K562 (cell line): ENCODE results near the gene CST7. TPM values are rescaled to one million over a fixed set of nuclear protein-coding genes. Genes with fewer than 3 reads are reported as not detected.
A peak's percentile ranks its signal among the peaks of the same experiment; 100 is the strongest.
"Not testable (repeated sequence)": the region's sequence is repeated elsewhere in the genome, so short reads cannot be mapped to it uniquely, and the experiment has no call there.

Experiments used
- ATAC-seq: fragments of 200-7000 bp; cut with Tn5 transposase; 3 replicates; pipeline ENCODE4 v1.9.1; 2020; ENCODE audit warnings: moderate library complexity
- BruUV-seq: library from RNA; stranded (reverse); fragments of 400-500 nt; replicated peaks from 2 replicates; lab custom pipeline; 2021; lab: Mats Ljungman, UMichigan
- CTCF ChIA-PET: fragments of 300-600 bp; formaldehyde crosslinking; extraction: SDS; loops from one replicate; lab custom pipeline; 2021; ENCODE audit warnings: low intra/inter-chr PET ratio; lab: Yijun Ruan, JAX
- POLR2A ChIA-PET: fragments of 300-600, 350-650 bp; sonication (Branson Sonifier 250); formaldehyde crosslinking; extraction: SDS; loops from one replicate; lab custom pipeline; 2021; ENCODE audit warnings: antibody characterized with exemption, inconsistent platforms; lab: Yijun Ruan, JAX
- DNase-seq, 4 experiments: peaks; one replicate each; pipeline versions ENCODE4 v3.0.0 to v3.0.0-alpha.2; 2011 to 2018; ENCODE audit warnings: low spot score in 3 of 4, mixed read lengths in 3 of 4; ENCODE audit errors: extremely low read depth in 1 of 4
- FAIRE-seq: peaks from 2 replicates; lab custom pipeline; 2011; peaks lifted over from hg19 to GRCh38; lab: Jason Lieb, UNC
- H2AFZ ChIP-seq: 2 replicates; pipeline ENCODE4 v1.6.0; 2011; ENCODE audit warnings: low read depth, low read length, control low read depth, inconsistent platforms
- H3K27ac ChIP-seq: fragments of 200-600 bp; 3 replicates; pipeline ENCODE4 v1.8.0; 2011; ENCODE audit warnings: low read depth, mild to moderate bottlenecking, control low read depth, inconsistent platforms, low read length, moderate library complexity, mixed read lengths; ENCODE audit errors: extremely low read depth
- H3K27me3 ChIP-seq, 2 experiments: fragments of 300-600 bp in 1 of 2; 2 replicates in 1 of 2; 3 replicates in 1 of 2; pipeline versions ENCODE4 v1.6.0 to v1.8.0; 2011; ENCODE audit warnings: inconsistent platforms in 2 of 2, low read length in 2 of 2, mild to moderate bottlenecking in 1 of 2, mixed read lengths in 1 of 2, moderate library complexity in 1 of 2; ENCODE audit not compliant: control insufficient read depth in 2 of 2, insufficient read depth in 2 of 2
- H3K36me3 ChIP-seq: fragments of 300-600 bp; 3 replicates; pipeline ENCODE4 v1.8.0; 2011; ENCODE audit warnings: mild to moderate bottlenecking, low read length, inconsistent platforms; ENCODE audit not compliant: control insufficient read depth, insufficient read depth
- H3K4me1 ChIP-seq, 2 experiments: fragments of 200-600 bp in 1 of 2; replicated peaks in 1 of 2; 2 replicates in 1 of 2; 3 replicates in 1 of 2; pipeline versions ENCODE4 v1.5.1 to v1.8.0; 2011; ENCODE audit warnings: inconsistent platforms in 2 of 2, low read length in 2 of 2, mild to moderate bottlenecking in 1 of 2, mixed read lengths in 1 of 2, moderate library complexity in 1 of 2; ENCODE audit not compliant: control insufficient read depth in 2 of 2, insufficient read depth in 2 of 2
- H3K4me2 ChIP-seq: 2 replicates; pipeline ENCODE4 v1.6.1; 2011; ENCODE audit warnings: low read length, control low read depth, inconsistent platforms, mixed read lengths; ENCODE audit not compliant: insufficient read depth
- H3K4me3 ChIP-seq: fragments of 200-600 bp; sonication (generic), shearing (Covaris generic); 2 replicates; pipeline ENCODE4 v1.5.1; 2016; ENCODE audit warnings: control low read depth, inconsistent platforms
- H3K79me2 ChIP-seq: fragments of 200-600 bp; 3 replicates; pipeline ENCODE4 v1.8.0; 2011; ENCODE audit warnings: low read length, inconsistent platforms; ENCODE audit not compliant: control insufficient read depth, insufficient read depth
- H3K9ac ChIP-seq, 2 experiments: 2 replicates each; pipeline versions ENCODE4 v1.6.0 to v1.6.1; 2011; ENCODE audit warnings: low read depth in 2 of 2, low read length in 2 of 2, control low read depth in 1 of 2, inconsistent platforms in 1 of 2, mild to moderate bottlenecking in 1 of 2, mixed read lengths in 1 of 2; ENCODE audit not compliant: insufficient read depth in 1 of 2
- H3K9me1 ChIP-seq: one replicate; pipeline ENCODE4 v1.6.0; 2011; ENCODE audit warnings: inconsistent platforms, mild to moderate bottlenecking, low read length, moderate library complexity; ENCODE audit not compliant: control insufficient read depth, insufficient read depth
- H3K9me3 ChIP-seq: replicated peaks from 2 replicates; pipeline ENCODE4 v1.5.1; 2011; ENCODE audit warnings: low read depth, low read length, inconsistent platforms; ENCODE audit not compliant: control insufficient read depth, insufficient read depth
- H4K20me1 ChIP-seq: replicated peaks from 2 replicates; pipeline ENCODE4 v1.6.1; 2011; ENCODE audit warnings: low read length, inconsistent platforms, mixed read lengths; ENCODE audit not compliant: control insufficient read depth, insufficient read depth
- CBX2 ChIP-seq: fragments of 200-600 bp; sonication (generic); IDR thresholded peaks from one replicate; pipeline ENCODE4 v1.6.1; 2012; ENCODE audit warnings: mild to moderate bottlenecking, low read length, inconsistent platforms; ENCODE audit not compliant: insufficient read depth, poor library complexity, severe bottlenecking
- GMEB1 ChIP-seq: fragments of 250-450 bp; sonication (Bioruptor Pico); IDR thresholded peaks from 2 replicates; pipeline ENCODE4 v1.4.0; 2020; ENCODE audit warnings: mild to moderate bottlenecking
- IRF9 ChIP-seq: fragments of 450-650 bp; IDR thresholded peaks from 2 replicates; pipeline ENCODE4 v1.6.1; 2016; ENCODE audit warnings: missing biosample characterization, missing genetic modification characterization
- KAT7 ChIP-seq: sonication (generic); formaldehyde crosslinking; IDR thresholded peaks from 2 replicates; pipeline ENCODE4 v1.8.0; 2022; ENCODE audit warnings: missing genetic modification reagents, mild to moderate bottlenecking, borderline replicate concordance
- MAFK ChIP-seq: IDR thresholded peaks from 2 replicates; pipeline ENCODE4 v1.6.1; 2011; ENCODE audit warnings: low read length, improper control_type of control experiment
- ZNF324 ChIP-seq: fragments of 250-450 bp; sonication (Bioruptor Pico); IDR thresholded peaks from 2 replicates; pipeline ENCODE4 v1.4.0; 2020; ENCODE audit warnings: mild to moderate bottlenecking
- ZNF431 ChIP-seq: sonication (generic); formaldehyde crosslinking; IDR thresholded peaks from 2 replicates; pipeline ENCODE4 v1.8.0; 2022; ENCODE audit warnings: mild to moderate bottlenecking, missing genetic modification reagents
- WGBS: fragments of 100-300 bp; shearing (Covaris generic); methylation state at CpG from one replicate; pipeline ENCODE4 v1.1.6; 2016; ENCODE audit warnings: low coverage, mixed read lengths; ENCODE audit not compliant: insufficient coverage; ENCODE audit errors: missing lambda C conversion rate; 5-methylcytosine and 5-hydroxymethylcytosine counted together
- in situ Hi-C: fragments of 300-500 bp; cut with MboI; formaldehyde crosslinking; loops from 4 replicates; pipeline ENCODE4 v1.15.0; 2018; ENCODE audit warnings: inconsistent platforms, mixed read lengths
- intact Hi-C: fragments of 100-400 bp; cut with micrococcal nuclease; formaldehyde crosslinking; loops from 2 replicates; pipeline ENCODE4 v1.14.2; 2022
- polyA plus RNA-seq, 8 experiments: library from polyadenylated mRNA; depleted of rRNA in 4 of 8; stranded (reverse) in 5 of 8; unstranded in 3 of 8; fragments of >200 nt; fragmentation: Nextera tagmentation in 2 of 8; fragmentation: Illumina TruSeq in 1 of 8; extraction: Ambion mirVana in 2 of 8; extraction: Trizol in 1 of 8; gene quantifications; 2 replicates each; pipeline versions ENCODE4 v1.2.1 to v1.2.3, GENCODE V29; 2011 to 2014; ENCODE audit warnings: inconsistent platforms in 1 of 8, missing spikeins in 1 of 8
- total RNA-seq, 7 experiments: library from RNA; depleted of rRNA in 6 of 7; stranded (reverse); fragments of >200 nt in 6 of 7; fragmentation: Illumina TruSeq in 2 of 7; extraction: Trizol in 2 of 7; gene quantifications; 2 replicates each; pipeline versions ENCODE4 v1.2.1 to v1.2.3, GENCODE V29; 2011 to 2021; ENCODE audit warnings: low replicate concordance in 1 of 7

The CST7 gene
- total and polyA plus RNA-seq, 9 of the 15 experiments (the other 6 are each of a cell fraction or from before 2014, with no cell fraction given): not detected

DNA sequence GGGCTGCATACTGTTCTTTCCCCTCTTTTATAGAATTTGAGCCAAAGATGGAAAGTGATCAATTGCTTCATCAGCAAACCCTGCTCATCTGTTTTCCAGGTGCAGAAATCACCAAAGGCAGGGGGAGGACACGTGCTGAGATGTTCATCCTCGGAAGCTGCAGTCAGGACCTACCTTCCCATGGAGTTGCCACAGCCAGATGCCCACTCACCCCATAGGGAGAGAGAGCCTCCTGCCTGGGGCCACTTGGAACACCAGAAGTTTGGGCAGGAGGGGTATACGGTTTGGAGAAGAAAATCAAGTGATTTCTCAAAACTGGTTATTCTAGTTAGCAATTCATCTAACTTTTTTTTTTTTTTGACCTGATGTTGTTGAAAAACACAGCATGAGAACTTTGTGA lies 5.3 kb upstream of the CST7 start (continued):
- TF ChIP-seq GMEB1 (CRISPR knock-in tag) (no peak), IRF9 (tag) (no peak), CBX2 (no peak), MAFK (no peak), KAT7 (no peak), ZNF431 (no peak)

DNA sequence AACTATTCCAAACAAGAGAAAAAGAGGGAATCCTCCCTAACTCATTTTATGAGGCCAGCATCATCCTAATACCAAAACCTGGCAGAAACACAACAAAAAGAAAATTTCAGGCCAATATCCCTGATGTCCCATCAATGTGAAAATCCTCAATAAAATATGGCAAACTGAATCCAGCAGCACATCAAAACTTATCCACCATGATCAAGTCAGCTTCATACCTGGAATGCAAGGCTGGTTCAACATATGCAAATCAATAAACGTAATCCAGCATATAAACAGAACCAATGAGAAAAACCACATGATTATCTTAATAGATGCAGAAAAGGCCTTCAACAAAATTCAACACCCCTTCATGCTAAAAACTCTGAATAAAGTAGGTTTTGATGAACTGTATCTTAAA lies 2.7 kb upstream of the CST7 start:
- ATAC-seq, H3K27me3 ChIP-seq, BruUV-seq, H2AFZ ChIP-seq, intact Hi-C loops, H4K20me1 ChIP-seq, H3K36me3 ChIP-seq, H3K27ac ChIP-seq, H3K9me1 ChIP-seq, H3K9me3 ChIP-seq, H3K4me2 ChIP-seq, H3K4me3 ChIP-seq, CTCF ChIA-PET, in situ Hi-C loops, FAIRE-seq, H3K79me2 ChIP-seq, DNase-seq, H3K9ac ChIP-seq, POLR2A ChIA-PET: not testable (repeated sequence)
- peaks cover 0 to 12% of the 10 kb centered on the region in 2 experiments; a peak in 3 of 5 replicates for H3K4me1 ChIP-seq
- peak; percentile 94 for TF ChIP-seq ZNF324 (CRISPR knock-in tag)
- 0% methylated on average over 1 of the region's 1 CpG for WGBS

GRCh38 chr20:24948396-24948938 lies 602 bp upstream of the CST7 start:
- 0% methylated on average over 2 of the region's 4 CpGs for WGBS
- intact Hi-C loops, H3K9me3 ChIP-seq, H3K4me3 ChIP-seq, H3K4me2 ChIP-seq, POLR2A ChIA-PET, ATAC-seq, CTCF ChIA-PET, in situ Hi-C loops, H2AFZ ChIP-seq, H3K9ac ChIP-seq, H3K27ac ChIP-seq, H3K27me3 ChIP-seq, H3K36me3 ChIP-seq, DNase-seq, H3K9me1 ChIP-seq, FAIRE-seq, H4K20me1 ChIP-seq, H3K79me2 ChIP-seq, BruUV-seq: not testable (repeated sequence)
- H3K4me1 ChIP-seq: peaks cover 0 to 12% of the 10 kb centered on the region in 2 experiments; a peak in 3 of 5 replicates
